Stimulated activated CD4-positive, alpha-beta T cell treated with anti-CD3 and anti-CD28 coated beads, Interleukin-4, amount 100 ng/mL, for 48 hours (primary cell): ENCODE data around the gene TMPRSS7.

Experiments
- DNase-seq, 2 donors: peaks; one replicate each; pipeline ENCODE4 v3.0.0-alpha.2; 2020; ENCODE audit warnings: low read depth in 2 of 2

The TMPRSS7 gene, protein sequence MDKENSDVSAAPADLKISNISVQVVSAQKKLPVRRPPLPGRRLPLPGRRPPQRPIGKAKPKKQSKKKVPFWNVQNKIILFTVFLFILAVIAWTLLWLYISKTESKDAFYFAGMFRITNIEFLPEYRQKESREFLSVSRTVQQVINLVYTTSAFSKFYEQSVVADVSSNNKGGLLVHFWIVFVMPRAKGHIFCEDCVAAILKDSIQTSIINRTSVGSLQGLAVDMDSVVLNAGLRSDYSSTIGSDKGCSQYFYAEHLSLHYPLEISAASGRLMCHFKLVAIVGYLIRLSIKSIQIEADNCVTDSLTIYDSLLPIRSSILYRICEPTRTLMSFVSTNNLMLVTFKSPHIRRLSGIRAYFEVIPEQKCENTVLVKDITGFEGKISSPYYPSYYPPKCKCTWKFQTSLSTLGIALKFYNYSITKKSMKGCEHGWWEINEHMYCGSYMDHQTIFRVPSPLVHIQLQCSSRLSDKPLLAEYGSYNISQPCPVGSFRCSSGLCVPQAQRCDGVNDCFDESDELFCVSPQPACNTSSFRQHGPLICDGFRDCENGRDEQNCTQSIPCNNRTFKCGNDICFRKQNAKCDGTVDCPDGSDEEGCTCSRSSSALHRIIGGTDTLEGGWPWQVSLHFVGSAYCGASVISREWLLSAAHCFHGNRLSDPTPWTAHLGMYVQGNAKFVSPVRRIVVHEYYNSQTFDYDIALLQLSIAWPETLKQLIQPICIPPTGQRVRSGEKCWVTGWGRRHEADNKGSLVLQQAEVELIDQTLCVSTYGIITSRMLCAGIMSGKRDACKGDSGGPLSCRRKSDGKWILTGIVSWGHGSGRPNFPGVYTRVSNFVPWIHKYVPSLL

DNA sequence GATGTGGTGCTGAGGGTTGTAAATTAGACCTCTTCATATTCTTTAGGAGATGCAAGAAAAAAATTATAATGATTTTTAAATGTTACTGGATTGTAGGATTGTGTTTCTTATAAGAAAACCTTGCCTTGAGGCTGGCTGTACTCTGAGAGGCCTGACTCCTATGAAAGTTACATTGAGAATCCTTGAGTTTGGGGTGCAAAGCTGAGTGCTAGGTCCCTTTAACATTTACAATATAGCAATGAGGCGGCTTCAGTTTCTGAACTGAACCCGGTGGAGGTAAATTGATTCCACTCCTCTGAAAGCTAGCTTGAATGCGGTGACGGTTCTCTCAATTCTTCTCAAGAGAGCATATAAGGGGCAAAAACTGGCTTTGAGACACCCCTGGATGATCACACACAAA, at the start of gene TMPRSS7:
Gene TMPRSS7, plus strand, starts transcription at position 301 of the 400 bp plus-strand sequence. CDS start 110 bp downstream, outside the sequence.
- DNase-seq = no peak

DNA sequence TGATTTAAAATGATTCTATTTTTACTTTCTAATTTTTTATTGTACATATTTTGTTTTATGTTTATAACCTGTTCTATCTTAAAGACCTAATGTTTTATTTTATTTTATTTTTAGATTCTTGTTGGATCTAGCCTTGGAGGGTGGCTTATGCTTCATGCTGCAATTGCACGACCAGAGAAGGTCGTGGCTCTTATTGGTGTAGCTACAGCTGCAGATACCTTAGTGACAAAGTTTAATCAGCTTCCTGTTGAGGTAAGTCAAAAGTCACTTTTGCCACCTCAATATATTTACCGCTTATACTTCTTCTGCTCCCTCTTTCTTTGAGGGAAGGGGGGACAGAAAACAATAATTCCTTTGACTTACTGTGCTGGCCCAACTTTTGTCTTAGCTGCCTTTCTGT, 47.7 kb upstream of the TMPRSS7 start:
- no peak for DNase-seq

- DNase-seq = no peak
Measured at GRCh38 chr3:111989061-111989678, 45.4 kb upstream of the TMPRSS7 start.

DNA sequence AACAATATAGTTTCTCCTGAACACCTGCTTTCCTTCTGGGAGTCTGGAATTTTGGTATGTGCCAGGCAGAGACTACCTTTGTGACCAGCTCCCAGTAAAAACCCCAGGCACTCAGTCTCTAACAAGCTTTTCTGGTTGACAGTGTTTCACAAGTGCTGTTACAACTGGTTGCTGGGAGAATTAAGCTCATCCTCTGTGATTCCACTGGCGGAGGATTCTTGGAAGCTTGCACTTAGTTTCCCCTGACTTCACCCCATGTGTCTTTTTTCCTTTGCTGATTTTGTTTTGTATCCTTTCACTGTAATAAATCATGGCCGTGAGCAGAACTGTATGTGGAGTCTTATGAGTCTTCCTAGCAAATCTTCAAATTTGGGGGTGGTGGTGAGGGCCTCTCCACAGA, 41.5 kb upstream of the TMPRSS7 start:
- DNase-seq = no peak

- DNase-seq = no peak
Measured at GRCh38 chr3:111998636-111999483, 35.7 kb upstream of the TMPRSS7 start, which contains the start of gene TAGLN3. TSS of gene TAGLN3 (plus strand) at chr3:111998922. CDS start at chr3:111999423, 501 bp downstream.

- DNase-seq = no peak
Measured at GRCh38 chr3:111999484-112000324, 34.8 kb upstream of the TMPRSS7 start.

- no peak for DNase-seq
Measured at GRCh38 chr3:112000367-112000771, 34.2 kb upstream of the TMPRSS7 start.

DNA sequence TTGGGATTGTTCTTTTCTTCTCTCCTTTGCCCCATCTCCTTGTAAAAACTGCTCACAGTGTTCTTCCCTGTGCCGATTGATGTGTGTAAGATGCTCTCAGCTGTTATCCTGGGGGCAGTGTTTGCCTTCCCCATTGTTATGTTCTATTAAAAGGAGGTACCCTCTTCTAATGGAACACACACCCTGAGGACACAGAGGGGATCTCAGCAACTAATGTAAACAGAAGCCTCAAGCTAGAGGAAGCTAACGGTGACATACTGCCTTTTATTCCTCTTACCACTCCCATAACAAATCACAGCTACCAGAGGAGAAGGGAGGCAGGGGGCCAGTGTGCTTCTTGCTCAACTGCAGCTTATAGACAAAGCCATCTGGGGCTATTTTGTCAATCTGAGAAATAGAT, 33.6 kb upstream of the TMPRSS7 start:
- no peak for DNase-seq

DNA sequence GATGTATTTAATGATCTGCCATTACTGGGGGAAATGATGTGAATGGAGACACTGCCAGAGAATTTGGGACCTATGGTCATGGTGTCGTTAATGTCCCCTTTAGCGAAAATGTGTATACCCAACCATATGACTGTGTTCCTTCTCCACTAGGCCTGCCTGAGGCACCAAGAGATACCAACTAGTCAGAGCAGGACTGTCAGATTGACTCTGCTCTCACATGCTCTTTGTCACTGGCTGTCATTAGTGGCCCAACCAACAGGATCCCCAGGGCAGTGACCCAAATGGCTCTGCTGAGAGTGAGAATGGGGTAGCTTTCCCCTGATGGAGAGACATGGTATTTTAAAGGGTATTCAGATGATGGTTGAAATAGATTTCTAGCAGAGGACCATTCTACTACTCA, 33.0 kb upstream of the TMPRSS7 start:
- no peak for DNase-seq

GRCh38 chr3:112002096-112002971, 32.2 kb upstream of the TMPRSS7 start:
- DNase-seq = peak in 1 of 2 donors; percentile 26

DNA sequence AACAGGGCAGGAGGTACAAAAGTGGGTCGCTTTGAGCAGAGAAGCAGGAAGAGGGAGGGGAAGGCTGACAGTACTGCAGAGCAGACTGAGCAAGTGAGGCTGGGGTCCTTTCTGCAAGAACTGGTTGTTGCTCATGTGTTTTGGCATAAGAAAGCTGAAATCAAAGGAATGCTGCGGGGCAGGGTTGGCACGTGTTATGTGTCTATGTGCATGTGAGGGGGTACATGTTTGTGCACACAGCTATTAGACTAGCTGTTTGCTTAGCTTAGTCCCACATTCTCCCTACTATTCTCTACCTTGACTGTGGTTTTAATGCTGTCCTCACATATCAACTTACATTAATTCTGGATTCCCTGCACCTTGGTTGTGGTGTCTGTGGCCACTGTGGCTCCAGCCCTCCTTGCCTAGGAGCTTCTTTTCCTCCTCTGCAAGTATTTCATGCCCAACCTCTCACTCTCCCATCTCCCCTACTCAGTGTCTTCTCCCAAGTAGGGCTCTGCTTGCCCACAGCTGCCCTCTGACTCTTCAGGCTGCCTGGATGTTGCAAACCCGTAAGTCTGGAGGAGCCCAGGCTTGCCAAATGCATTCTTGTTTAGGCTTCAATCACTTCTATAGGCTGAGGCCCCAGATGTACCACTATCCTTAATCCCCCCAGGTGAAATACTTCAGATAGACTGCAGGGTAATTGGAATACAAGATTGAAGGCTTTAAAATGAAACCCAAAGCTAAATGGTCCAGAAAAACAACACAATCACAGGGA, 31.0 kb upstream of the TMPRSS7 start:
- no peak for DNase-seq

DNA sequence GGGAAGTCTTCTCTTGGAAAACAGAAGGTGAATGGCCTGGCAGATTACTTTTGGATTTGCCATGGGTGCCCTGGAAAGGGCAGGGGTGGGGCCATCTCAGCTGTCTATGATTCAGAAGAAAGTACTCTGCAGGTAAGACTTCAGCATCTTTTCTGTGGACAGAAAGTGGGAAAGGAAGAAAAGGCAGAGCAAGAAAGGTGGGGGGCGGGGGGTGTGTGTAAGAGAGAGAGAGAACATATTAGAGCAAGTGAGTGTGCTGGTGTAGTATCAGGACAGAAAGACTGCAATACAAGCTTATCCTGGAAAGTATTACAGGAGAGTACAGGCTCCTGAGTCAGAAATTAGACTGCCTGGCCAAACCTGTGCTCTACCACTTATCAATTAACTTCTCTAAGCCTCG, 30.3 kb upstream of the TMPRSS7 start:
- DNase-seq = no peak

- no peak for DNase-seq
Measured at GRCh38 chr3:112004669-112005068, 29.9 kb upstream of the TMPRSS7 start.

DNA sequence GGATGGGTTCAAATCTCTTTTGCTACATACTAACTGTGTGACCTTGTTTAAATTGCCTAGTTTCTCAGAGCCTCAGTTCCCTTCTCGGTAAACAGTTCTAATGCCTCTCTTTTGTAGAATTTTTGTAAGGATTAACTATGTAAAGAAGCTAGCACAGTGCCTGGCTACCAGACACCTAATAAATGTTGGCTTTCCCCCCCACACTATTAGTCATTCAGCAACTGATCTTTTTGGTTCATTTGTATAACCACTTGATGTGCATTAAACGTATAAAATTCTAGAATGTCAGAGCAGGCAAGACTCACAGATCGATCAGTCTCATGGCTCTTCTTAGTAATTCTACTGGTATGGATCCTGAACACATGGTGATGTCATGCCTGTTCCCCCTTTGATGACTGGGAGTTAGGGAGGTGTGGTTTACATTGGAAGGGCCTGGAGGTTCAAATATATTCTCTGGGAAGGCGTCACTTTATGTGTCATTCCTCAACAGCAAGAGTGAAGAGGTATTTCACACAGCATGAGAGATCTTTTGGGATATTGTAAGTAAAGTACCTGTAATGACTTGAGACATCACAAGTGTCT, 29.4 kb upstream of the TMPRSS7 start:
- no peak for DNase-seq

GRCh38 chr3:112007633-112008032, 26.9 kb upstream of the TMPRSS7 start:
- DNase-seq = no peak

DNA sequence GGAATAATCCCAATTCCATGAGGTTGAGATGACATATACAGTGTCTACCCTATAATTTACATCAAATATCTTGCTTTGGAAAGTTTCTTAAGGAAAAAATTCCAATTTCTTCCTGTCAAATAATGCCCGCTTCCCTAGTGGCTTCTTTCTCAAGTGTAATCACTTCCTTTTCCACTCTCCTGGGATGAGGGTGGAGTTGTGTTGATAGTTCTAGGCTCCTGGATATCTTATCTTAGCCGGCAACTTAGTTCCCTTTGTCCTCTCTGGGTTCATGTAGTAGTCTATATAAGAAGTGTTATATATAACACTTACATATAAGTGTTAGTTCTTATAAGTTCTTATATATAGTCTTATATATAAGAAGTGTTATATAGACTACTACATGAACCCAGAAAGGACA, 24.9 kb upstream of the TMPRSS7 start:
- DNase-seq = no peak

DNA sequence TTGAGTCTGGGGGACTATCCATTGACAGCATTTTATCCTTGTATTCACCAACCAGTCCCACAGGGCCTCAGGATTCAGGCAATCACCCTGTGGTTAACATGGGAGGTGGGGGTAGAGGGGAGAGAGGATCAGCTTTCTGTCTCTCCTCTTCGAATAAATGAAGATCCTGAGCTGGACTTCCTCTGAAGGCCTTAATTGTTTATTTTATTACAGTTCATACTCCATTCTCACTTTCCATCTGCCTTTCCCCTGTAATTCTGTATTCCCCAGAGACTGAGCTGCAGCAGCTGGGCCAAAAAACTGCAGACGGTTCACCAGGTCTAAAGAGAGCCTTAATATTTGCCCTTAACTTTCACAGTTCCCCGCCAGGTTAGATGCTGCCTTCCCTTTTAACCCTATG, 23.9 kb upstream of the TMPRSS7 start:
- DNase-seq = no peak

DNA sequence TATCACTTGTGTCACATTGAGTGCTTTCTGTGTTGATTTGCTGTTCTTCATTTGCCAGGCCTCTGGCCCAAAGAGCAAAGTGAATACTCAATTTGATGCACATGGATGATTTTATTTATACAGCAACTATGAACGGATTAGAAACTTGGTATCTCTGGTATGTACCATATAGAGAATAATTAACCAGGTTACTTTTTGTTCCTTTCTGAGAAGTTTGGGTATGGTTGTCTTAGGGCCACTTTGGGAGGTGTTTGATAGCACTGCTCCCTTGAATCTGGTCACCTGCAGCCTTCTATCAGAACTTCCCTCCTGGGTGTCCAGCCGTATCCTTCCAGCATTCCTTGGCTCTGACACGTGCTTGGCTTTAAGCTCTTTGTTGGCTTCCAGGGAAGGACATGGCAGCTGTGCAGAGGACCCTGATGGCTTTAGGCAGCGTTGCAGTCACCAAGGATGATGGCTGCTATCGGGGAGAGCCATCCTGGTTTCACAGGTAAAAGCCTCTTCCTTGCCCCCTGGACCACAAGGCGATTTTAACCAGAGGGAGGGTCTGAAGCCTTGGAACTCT, 23.1 kb upstream of the TMPRSS7 start:
- DNase-seq = no peak
